GM18861 (cell line): Measurements from ENCODE around the gene TFAM.

ENCODE experiments used
- ATAC-seq: cut with Tn5 transposase; IDR thresholded peaks from one replicate; pipeline ENCODE4 v1.9.1; 2021; ENCODE audit not compliant: unreplicated experiment

TFAM gene

DNA sequence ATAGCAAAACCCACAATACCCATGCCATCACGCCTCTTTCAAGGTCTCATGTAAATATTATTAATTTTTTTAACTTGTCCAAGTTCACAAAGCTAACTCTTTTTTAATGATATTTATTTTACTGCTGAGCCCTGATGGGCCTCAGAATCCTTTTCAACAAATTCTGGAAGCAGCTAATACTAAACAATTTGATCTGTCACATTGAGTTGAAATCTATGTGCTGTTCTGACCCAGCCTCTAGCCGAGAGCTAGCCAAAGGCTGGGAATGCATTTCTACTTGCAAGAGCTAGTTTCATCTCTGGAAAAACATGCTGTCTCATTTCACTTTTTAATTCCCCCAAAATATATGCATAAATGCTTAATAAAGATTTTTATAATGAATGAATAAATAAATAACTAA lies 47.9 kb downstream of the TFAM start:
- no peak for ATAC-seq

DNA sequence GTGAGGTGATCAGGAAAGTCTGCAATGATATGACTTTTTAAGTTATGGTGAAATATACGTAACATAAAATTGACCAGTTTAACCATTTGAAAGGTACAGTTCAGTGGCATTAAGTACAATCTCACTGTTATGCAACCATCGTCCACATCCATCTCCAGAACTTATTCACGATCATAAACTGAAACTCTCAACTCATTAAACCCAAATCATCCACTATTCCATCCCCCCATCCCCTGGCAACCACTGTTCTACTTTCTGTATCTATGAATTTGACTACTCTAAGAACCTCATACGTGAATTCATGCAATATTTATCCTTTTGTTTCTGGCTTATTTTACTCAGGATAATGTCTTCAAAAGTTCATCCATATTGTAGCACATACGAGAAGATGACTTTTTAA lies 48.4 kb downstream of the TFAM start:
- ATAC-seq = no peak

DNA sequence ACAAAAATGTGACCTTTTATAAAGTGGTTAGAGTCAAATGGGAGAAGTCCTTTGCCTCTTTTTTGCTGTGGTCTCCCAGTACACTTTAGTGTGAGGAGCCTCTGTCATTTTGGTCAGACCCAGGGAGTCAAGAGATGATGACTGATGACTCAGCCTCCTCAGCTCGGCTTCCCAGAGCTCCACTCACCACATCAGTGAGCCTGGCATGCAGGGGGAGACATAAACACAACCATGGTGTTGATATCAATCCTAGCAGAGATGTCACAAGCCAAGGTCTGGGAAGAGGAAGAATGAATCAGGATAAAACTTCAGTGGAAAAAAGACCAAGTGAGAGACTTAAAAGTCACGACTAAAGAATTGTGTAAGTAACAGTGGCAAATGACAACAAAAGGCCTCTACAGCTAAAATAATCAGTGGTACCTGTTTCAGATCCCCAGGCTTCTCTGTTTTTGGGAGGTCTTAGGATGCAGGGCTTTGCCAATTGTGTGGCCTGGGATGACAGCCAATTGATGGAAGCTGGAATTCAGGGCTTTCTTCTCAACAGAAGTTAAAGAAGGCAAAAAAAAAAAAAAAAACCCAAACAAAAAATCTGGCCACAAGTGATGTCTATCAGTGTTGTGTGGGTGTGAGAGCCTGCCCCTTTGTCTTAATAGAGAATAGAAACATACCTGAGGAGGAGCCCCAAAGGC lies 50.2 kb downstream of the TFAM start:
- no peak for ATAC-seq

DNA sequence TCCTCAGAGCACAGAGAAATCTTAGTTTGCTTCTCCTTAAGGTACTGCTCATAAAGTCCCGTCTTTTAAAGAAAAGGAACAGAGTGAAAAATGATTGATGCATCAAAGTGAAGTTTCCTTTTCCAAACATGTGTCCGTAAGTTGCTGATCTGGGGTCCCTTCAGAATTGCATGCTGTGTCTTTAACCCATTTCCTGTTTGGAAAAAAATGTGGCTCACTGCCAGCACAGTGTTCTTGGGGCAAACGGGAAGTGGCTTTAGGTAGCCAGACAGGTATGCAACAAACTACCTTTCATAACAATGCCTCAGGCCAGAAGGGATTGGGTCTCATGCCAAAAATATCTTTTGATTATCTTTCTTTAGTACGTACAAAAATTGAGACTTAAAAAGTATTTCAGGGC lies 50.9 kb downstream of the TFAM start:
- no peak for ATAC-seq

DNA sequence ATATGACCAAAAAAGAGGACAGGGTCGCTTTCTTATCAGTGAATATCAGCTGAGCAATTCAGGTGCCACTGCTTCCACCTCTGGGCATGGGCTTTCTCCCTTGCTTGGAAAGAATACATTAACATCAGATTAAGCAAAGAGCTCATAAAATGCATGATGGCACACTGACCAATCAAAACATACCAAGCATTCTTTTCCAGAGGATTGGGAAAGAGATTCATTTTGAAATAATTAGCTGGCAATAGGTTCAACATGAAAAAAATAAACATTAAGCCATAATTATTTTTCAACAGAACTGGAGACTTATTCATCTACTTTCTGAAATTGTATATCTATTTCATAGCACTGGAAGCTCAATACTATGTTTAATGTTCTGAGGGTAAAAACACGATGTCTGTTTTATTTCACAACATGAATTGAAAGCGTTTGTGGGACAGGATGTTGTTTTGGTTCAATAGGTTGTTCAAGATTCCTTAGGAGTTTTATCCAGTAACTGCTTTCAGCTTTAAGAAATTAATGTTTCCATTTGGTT lies 53.2 kb downstream of the TFAM start:
- no peak for ATAC-seq

DNA sequence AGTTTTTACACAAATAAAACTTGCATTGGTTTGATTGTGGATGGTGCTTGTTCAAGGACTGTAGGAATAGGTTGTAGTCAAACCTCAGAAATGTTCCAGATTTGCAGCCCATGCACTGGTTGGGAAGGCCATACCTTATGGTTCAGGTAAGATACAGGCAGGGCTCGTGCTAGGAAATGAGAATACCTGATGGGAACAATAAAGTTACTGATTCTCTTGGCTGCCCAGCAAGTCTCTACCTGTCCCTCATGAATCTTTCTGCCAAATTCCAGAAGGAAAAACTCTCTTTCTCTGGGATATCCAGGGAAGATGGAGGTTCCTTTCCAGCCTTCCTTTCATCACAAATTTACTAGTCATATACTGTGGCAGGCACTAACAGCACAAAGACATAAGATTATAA lies 53.8 kb downstream of the TFAM start:
- no peak for ATAC-seq

DNA sequence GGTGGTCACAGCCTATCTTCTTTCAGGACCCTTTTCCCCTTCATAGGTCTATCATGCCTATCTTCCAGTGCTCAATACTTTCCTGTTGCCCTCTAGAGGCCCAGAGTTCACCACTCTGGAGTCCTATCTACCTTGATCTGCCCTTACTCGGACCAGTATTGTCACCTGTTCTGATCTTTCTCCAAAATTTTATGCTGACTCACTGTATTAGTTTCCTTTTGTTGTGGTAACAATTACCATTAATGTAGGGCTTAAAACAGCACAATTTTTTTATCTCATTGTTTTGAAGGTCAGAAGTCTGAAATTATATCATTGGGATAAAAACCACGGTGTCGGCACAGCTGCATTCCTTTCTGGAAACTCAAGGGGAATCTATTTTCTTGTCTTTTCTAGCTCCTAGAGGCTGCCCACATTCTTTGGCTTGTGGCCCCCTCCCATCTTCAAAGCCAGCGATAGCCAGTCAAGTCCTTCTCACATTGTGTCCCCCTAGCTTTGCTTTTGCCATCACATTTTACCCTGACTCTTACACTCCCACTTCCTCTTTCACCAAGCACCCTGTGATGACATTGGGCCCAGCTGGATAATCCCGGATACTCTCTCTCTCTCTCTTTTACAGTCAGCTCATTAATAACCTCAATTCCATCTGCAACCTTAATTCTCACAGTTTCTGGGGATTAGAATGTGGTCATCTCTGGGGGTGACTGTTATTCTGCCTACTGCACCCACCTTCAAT lies 54.6 kb downstream of the TFAM start:
- no peak for ATAC-seq

DNA sequence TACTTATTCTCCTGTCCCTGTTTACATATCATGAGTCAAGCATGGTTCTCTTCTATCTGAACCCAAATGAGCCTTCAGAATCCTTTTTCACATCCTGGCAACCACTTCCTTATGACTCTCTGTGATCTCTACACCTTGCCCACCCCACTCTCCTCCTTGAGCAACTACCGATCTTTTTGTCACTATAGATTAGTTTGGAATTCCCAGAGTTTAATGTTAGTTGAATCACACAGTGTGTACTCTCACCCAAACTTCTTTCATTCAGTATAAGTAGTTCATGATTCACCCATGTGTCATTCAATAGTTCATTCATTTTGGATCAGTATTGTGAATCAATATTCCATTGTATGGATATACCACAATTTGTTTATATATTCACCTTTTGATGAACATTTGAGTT lies 55.3 kb downstream of the TFAM start:
- no peak for ATAC-seq

DNA sequence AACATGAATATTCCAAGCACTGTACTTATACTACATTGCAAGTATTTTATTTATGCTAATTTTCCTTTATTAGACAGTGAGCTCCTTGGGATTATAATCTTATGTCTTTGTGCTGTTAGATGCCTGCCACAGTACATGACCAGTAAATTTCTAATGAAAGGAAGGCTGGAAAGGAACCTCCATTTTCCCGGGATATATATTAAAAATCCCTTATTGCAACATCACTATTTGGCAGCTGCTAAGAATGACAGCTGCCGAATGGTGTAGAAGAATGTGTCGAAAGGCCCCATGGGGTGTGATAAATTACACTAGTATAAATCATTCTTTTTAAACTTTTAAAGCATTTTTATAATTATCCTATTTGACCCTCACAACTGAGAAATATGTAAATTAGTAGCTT lies 59.1 kb downstream of the TFAM start:
- no peak for ATAC-seq

DNA sequence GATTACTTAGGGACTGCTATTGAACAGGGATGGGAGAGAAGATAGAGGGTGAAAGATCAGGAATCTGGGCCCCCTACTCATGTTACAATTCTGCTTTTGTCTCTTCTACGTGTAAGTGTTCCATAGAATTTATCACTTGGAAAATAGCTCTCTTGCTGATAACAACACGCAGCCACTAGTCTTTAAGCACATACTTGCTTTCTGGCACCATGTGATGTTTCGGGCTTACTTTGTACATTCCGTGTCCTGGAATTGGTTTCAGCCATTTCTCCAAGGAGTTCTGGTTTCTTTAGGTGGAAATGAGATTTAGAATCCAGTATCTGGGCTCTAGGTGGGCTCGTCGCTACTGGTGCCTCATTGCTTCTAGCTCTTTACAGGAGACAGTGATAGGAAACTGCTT lies 59.7 kb downstream of the TFAM start:
- no peak for ATAC-seq

DNA sequence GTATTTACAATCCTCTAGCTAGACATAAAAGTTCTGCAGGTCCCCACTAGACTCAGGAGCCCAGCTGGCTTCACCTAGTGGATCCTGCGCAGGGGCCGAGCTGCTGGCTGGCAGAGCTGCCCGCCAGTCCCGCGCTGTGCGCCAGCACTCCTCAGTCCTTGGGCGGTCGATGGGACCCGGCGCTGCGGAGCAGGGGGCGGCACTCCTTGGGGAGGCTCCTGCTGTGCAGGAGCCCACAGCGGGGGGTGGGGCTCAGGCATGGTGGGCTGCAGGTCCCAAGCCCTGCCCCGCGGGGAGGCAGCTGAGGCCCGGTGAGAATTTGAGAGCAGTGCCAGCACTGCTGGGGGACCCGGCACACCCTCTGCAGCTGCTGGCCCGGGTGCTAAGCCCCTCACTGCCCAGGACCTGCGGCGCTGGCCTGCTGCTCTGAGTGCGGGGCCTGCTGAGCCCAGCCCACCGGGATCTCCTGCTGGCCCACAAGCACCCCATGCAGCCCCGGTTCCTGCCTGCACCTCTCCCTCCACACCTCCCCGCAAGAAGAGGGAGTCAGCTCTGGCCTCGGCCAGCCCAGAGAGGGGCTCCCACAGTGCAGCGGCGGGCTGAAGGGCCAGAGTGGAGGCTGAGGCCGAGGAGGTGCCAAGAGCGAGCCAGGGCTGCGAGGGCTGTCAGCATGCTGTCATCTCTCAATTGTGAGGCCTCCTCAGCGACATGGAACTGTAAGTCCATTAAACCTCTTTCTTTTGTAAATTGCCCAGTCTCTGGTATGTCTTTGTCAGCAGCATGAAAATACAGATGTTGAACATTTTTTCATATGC lies 63.1 kb downstream of the TFAM start:
- ATAC-seq = no peak
